Measurements from ENCODE around the gene MSH6. TPM values are rescaled to one million over a fixed set of nuclear protein-coding genes. Genes with fewer than 3 reads are reported as not detected.

Gene MSH6
- total RNA-seq, 2 experiments from 2014 or later = 145 to 151 TPM

- Mint-ChIP-seq H3K27ac (no peak overlapping the region), H3K4me3 (no peak overlapping the region), H3K9me3 (no peaks in the 10 kb centered on the region), H3K36me3 (ENCODE audit: low read depth) (no peaks in the 10 kb centered on the region), H3K4me1 (ENCODE audit: low read depth) (no peaks in the 10 kb centered on the region), H3K27me3 (peaks cover 5% of the 10 kb centered on the region)
- no peak for DNase-seq
- CTCF ChIA-PET = no interaction called here
- TF ChIP-seq CTCF (IDR thresholded peaks at IDR 0.05) = no peak
- POLR2A ChIA-PET = no interaction called here
- intact Hi-C loops (cut with micrococcal nuclease) = no loop called here
- ATAC-seq = peak; percentile 30
These were observed 44.6 kb upstream of the MSH6 start for GRCh38 chr2:47738331-47738730.

GRCh38 chr2:47741101-47741500, 41.8 kb upstream of the MSH6 start:
- POLR2A ChIA-PET = interaction anchor here (0.6 kb wide), 1 partner anchor 59 kb away, joined by 3 read pairs; no protein-coding TSS in a partner anchor

GRCh38 chr2:47741637-47742036, 41.3 kb upstream of the MSH6 start:
- no peaks in the 10 kb centered on the region for H3K36me3 Mint-ChIP-seq (ENCODE audit: low read depth)
- H3K9me3 Mint-ChIP-seq = no peaks in the 10 kb centered on the region
- POLR2A ChIA-PET = interaction anchor here (0.6 kb wide), 1 partner anchor 60 kb away, joined by 3 read pairs; no protein-coding TSS in a partner anchor
- H3K4me1 Mint-ChIP-seq (ENCODE audit: low read depth) = no peaks in the 10 kb centered on the region
- H3K4me3 Mint-ChIP-seq = no peak overlapping the region
- CTCF ChIA-PET = interaction anchor here (0.8 kb wide), 1 partner anchor 26 kb away, joined by 4 read pairs; no protein-coding TSS in a partner anchor
- H3K27ac Mint-ChIP-seq = no peak overlapping the region
- TF ChIP-seq CTCF (IDR thresholded peaks at IDR 0.05) = no peak
- intact Hi-C loops (cut with micrococcal nuclease) = no loop called here
- peaks cover 11% of the 10 kb centered on the region for H3K27me3 Mint-ChIP-seq
- no peak for ATAC-seq
- no peak for DNase-seq

More at GRCh38 chr2:47741101-47741500, 41.8 kb upstream of the MSH6 start:
- H3K4me3 Mint-ChIP-seq = no peak overlapping the region
- TF ChIP-seq CTCF (IDR thresholded peaks at IDR 0.05) = no peak
- no peaks in the 10 kb centered on the region for H3K4me1 Mint-ChIP-seq (ENCODE audit: low read depth)
- ATAC-seq = no peak
- H3K27ac Mint-ChIP-seq = no peak overlapping the region
- no peaks in the 10 kb centered on the region for H3K9me3 Mint-ChIP-seq
- CTCF ChIA-PET = no interaction called here
- H3K36me3 Mint-ChIP-seq (ENCODE audit: low read depth) = no peaks in the 10 kb centered on the region
- intact Hi-C loops (cut with micrococcal nuclease) = no loop called here
- peaks cover 9% of the 10 kb centered on the region for H3K27me3 Mint-ChIP-seq
- DNase-seq = no peak

GRCh38 chr2:47744074-47744473, 38.9 kb upstream of the MSH6 start:
- no peak overlapping the region for H3K4me3 Mint-ChIP-seq
- H3K9me3 Mint-ChIP-seq = peaks cover 5% of the 10 kb centered on the region
- ATAC-seq = no peak
- H3K27me3 Mint-ChIP-seq = peaks cover 11% of the 10 kb centered on the region
- intact Hi-C loops (cut with micrococcal nuclease) = no loop called here
- no peaks in the 10 kb centered on the region for H3K36me3 Mint-ChIP-seq (ENCODE audit: low read depth)
- ChIA-PET POLR2A (no interaction called here), CTCF (interaction anchor here (1.6 kb wide), 1 partner anchor 23 kb away, joined by 4 read pairs; no protein-coding TSS in a partner anchor)
- TF ChIP-seq CTCF (IDR thresholded peaks at IDR 0.05) = no peak
- H3K27ac Mint-ChIP-seq = no peak overlapping the region
- DNase-seq = no peak
- H3K4me1 Mint-ChIP-seq (ENCODE audit: low read depth) = no peaks in the 10 kb centered on the region

- Mint-ChIP-seq H3K4me1 (ENCODE audit: low read depth) (peaks cover 5% of the 10 kb centered on the region), H3K9me3 (peaks cover 5% of the 10 kb centered on the region), H3K4me3 (no peak overlapping the region), H3K27ac (no peak overlapping the region), H3K36me3 (ENCODE audit: low read depth) (no peaks in the 10 kb centered on the region), H3K27me3 (peaks cover 8% of the 10 kb centered on the region)
- ATAC-seq = no peak
- DNase-seq = no peak
- intact Hi-C loops (cut with micrococcal nuclease) = no loop called here
- TF ChIP-seq CTCF (IDR thresholded peaks at IDR 0.05) = no peak
- CTCF ChIA-PET = interaction anchor here (0.6 to 1.4 kb wide), 2 partner anchors 12 to 20 kb away, joined by 3 to 4 read pairs; no protein-coding TSS in a partner anchor
- POLR2A ChIA-PET = no interaction called here
These were observed 35.1 kb upstream of the MSH6 start for GRCh38 chr2:47747878-47748277.
